ENCODE results near the gene RNF115. TPM values are rescaled to one million over a fixed set of nuclear protein-coding genes. Genes with fewer than 3 reads are reported as not detected.

Gene RNF115
- total and polyA plus RNA-seq, 2 donors (not counting 3 experiments of a cell fraction or from before 2014, with no cell fraction given): 7.6 to 17.3 TPM

- H3K9me3 ChIP-seq (replicated peaks; ENCODE audit: control insufficient read depth, insufficient read depth, low read length): no peaks in the 10 kb centered on the region
- no peaks in the 10 kb centered on the region for H3K79me2 ChIP-seq (ENCODE audit: control insufficient read depth, insufficient read depth, low read length)
- ChIA-PET CTCF (no interaction called here), POLR2A (no interaction called here)
- FAIRE-seq (no peak), DNase-seq (ENCODE audit: low read depth, low spot score) (peak; percentile 12)
- no peak overlapping the region for H3K27ac ChIP-seq (ENCODE audit: insufficient read depth, low read depth, low read length)
- intact Hi-C loops (cut with micrococcal nuclease): no loop called here
- H3K36me3 ChIP-seq (ENCODE audit: control insufficient read depth in 2 of 2, extremely low read depth in 1 of 2, insufficient read depth in 2 of 2, low read length in 2 of 2): no peaks in the 10 kb centered on the region
- no peak overlapping the region for H2AFZ ChIP-seq (ENCODE audit: low read depth, low read length)
- no peak overlapping the region for H3K4me2 ChIP-seq (ENCODE audit: insufficient read depth, low read length)
- TF ChIP-seq POLR2AphosphoS5 (IDR thresholded peaks at IDR 0.05; ENCODE audit: insufficient read depth, low read depth, low read length): no peak
- no peak for TF ChIP-seq MAX (IDR thresholded peaks at IDR 0.05; ENCODE audit: insufficient read depth, insufficient read length)
- no peak for TF ChIP-seq JUN (IDR thresholded peaks at IDR 0.05; ENCODE audit: borderline replicate concordance, insufficient read depth, insufficient read length, low read depth)
- no peak for TF ChIP-seq FOS (IDR thresholded peaks at IDR 0.05; ENCODE audit: borderline replicate concordance, insufficient read depth, low read length)
- TF ChIP-seq MYC (IDR thresholded peaks at IDR 0.05; ENCODE audit: low read depth, low read length): no peak
- no peak for TF ChIP-seq EZH2 (IDR thresholded peaks at IDR 0.05; ENCODE audit: borderline replicate concordance, low read depth, low read length, severe bottlenecking)
- no peak for TF ChIP-seq GATA2 (IDR thresholded peaks at IDR 0.05; ENCODE audit: insufficient read depth, insufficient read length, low read depth, low read length)
- TF ChIP-seq POLR2A (IDR thresholded peaks at IDR 0.05; ENCODE audit: low read depth, low read length): no peak
- TF ChIP-seq CTCF (IDR thresholded peaks at IDR 0.05; ENCODE audit: extremely low read depth in 1 of 2, insufficient read depth in 1 of 2, low read depth in 1 of 2, low read length in 2 of 2): no peak
- no peak overlapping the region for H3K4me3 ChIP-seq (replicated peaks in 1 of 3; ENCODE audit: insufficient read depth in 1 of 3, low read depth in 1 of 3, low read length in 3 of 3)
- H3K9me1 ChIP-seq (replicated peaks; ENCODE audit: control insufficient read depth, extremely low read depth, insufficient read depth, low read length): no peaks in the 10 kb centered on the region
- H3K27me3 ChIP-seq (ENCODE audit: control insufficient read depth in 2 of 2, insufficient read depth in 2 of 2, low read length in 2 of 2): no peaks in the 10 kb centered on the region
- no TSS peak for BruUV-seq (replicated peaks)
- dilution Hi-C loops (cut with MboI; ENCODE audit: extremely low pct_ligation_motif_present, low sequenced_read_pairs): no loop called here
- H3K9ac ChIP-seq (replicated peaks; ENCODE audit: extremely low read depth, insufficient read depth, low read length): no peak overlapping the region
- no peaks in the 10 kb centered on the region for H4K20me1 ChIP-seq (replicated peaks; ENCODE audit: control insufficient read depth, extremely low read depth, insufficient read depth, low read length)
- no peaks in the 10 kb centered on the region for H3K4me1 ChIP-seq (ENCODE audit: control insufficient read depth, extremely low read depth, insufficient read depth, low read length)
Measured at GRCh38 chr1:145690587-145691558, 133.0 kb downstream of the RNF115 start.
